Activated CD4-positive, CD25-positive, alpha-beta regulatory T cell treated with anti-CD3 and anti-CD28 coated beads, Interleukin-2, amount 50 U/mL, for 72 hours (primary cell): ENCODE results near the gene KCNIP3.
"Not testable (repeated sequence)": the region's sequence is repeated elsewhere in the genome, so short reads cannot be mapped to it uniquely, and the experiment has no call there.

Experiments used
- DNase-seq: peaks from one replicate; pipeline ENCODE4 v3.0.0; 2021

KCNIP3 gene

GRCh38 chr2:95372216-95372829 lies 75.2 kb downstream of the KCNIP3 start:
- DNase-seq, result no peak

GRCh38 chr2:95372845-95373244 lies 75.7 kb downstream of the KCNIP3 start:
- DNase-seq, result no peak

- no peak for DNase-seq
These were observed 76.9 kb downstream of the KCNIP3 start for GRCh38 chr2:95374029-95374428.

- DNase-seq, result no peak
These were observed 77.3 kb downstream of the KCNIP3 start for GRCh38 chr2:95374451-95374920.

- DNase-seq, result no peak
These were observed 77.8 kb downstream of the KCNIP3 start for GRCh38 chr2:95374921-95375471.

- no peak for DNase-seq
These were observed 78.5 kb downstream of the KCNIP3 start for GRCh38 chr2:95375532-95376150.

GRCh38 chr2:95376311-95377215 lies 79.4 kb downstream of the KCNIP3 start:
- DNase-seq, result no peak

GRCh38 chr2:95377216-95378123 lies 80.3 kb downstream of the KCNIP3 start:
- DNase-seq, result no peak

- DNase-seq, result not testable (repeated sequence)
These were observed 81.1 kb downstream of the KCNIP3 start for GRCh38 chr2:95378281-95378680.

- no peak for DNase-seq
These were observed 82.3 kb downstream of the KCNIP3 start for GRCh38 chr2:95379371-95379831.

- no peak for DNase-seq
These were observed 83.1 kb downstream of the KCNIP3 start for GRCh38 chr2:95380280-95380679.

GRCh38 chr2:95380731-95381130 lies 83.6 kb downstream of the KCNIP3 start:
- no peak for DNase-seq

- DNase-seq, result no peak
These were observed 84.4 kb downstream of the KCNIP3 start for GRCh38 chr2:95381212-95382191.

GRCh38 chr2:95382192-95382591 lies 85.0 kb downstream of the KCNIP3 start:
- DNase-seq, result no peak

- no peak for DNase-seq
These were observed 85.8 kb downstream of the KCNIP3 start for GRCh38 chr2:95382686-95383634.

- DNase-seq, result no peak
These were observed 86.5 kb downstream of the KCNIP3 start for GRCh38 chr2:95383635-95384027.

GRCh38 chr2:95384854-95385569 lies 87.9 kb downstream of the KCNIP3 start:
- no peak for DNase-seq

GRCh38 chr2:95385570-95385984 lies 88.4 kb downstream of the KCNIP3 start:
- no peak for DNase-seq

GRCh38 chr2:95386031-95386430 lies 88.9 kb downstream of the KCNIP3 start:
- DNase-seq, result no peak
